GM04504 (cell line): ENCODE data around the gene MTURN.
A peak's percentile ranks its signal among the peaks of the same experiment; 100 is the strongest.
"Not testable (repeated sequence)": the region's sequence is repeated elsewhere in the genome, so short reads cannot be mapped to it uniquely, and the experiment has no call there.

Experiments used
- DNase-seq: peaks from one replicate; pipeline ENCODE4 v3.0.0-alpha.2; 2012; ENCODE audit warnings: low read depth

MTURN gene

GRCh38 chr7:30134611-30135300 is at the start of gene MTURN:
Gene MTURN (plus strand): TSS chr7:30134986. CDS start chr7:30135137, 151 bp downstream.
- peak; percentile 55 for DNase-seq

GRCh38 chr7:30086529-30086928 is 48.3 kb upstream of the MTURN start:
- DNase-seq, result no peak

- DNase-seq, result no peak
Measured at GRCh38 chr7:30087371-30087770, 47.4 kb upstream of the MTURN start.

GRCh38 chr7:30088362-30088761 is 46.4 kb upstream of the MTURN start:
- DNase-seq, result no peak

- DNase-seq, result no peak
Measured at GRCh38 chr7:30090111-30090510, 44.7 kb upstream of the MTURN start.

- DNase-seq, result peak; percentile 59
Measured at GRCh38 chr7:30091491-30091912, 43.3 kb upstream of the MTURN start.

- DNase-seq, result no peak
Measured at GRCh38 chr7:30091987-30092386, 42.8 kb upstream of the MTURN start.

- DNase-seq, result no peak
Measured at GRCh38 chr7:30093420-30093952, 41.3 kb upstream of the MTURN start.

- DNase-seq, result not testable (repeated sequence)
Measured at GRCh38 chr7:30098599-30098998, 36.2 kb upstream of the MTURN start.

GRCh38 chr7:30102281-30102680 is 32.5 kb upstream of the MTURN start:
- no peak for DNase-seq

GRCh38 chr7:30104157-30104556 is 30.6 kb upstream of the MTURN start:
- DNase-seq, result no peak

GRCh38 chr7:30112103-30112713 is 22.6 kb upstream of the MTURN start:
- no peak for DNase-seq

- DNase-seq, result no peak
Measured at GRCh38 chr7:30113144-30113543, 21.6 kb upstream of the MTURN start.

- DNase-seq, result no peak
Measured at GRCh38 chr7:30114536-30115238, 20.1 kb upstream of the MTURN start.

GRCh38 chr7:30115709-30116297 is 19.0 kb upstream of the MTURN start:
- no peak for DNase-seq

- DNase-seq, result no peak
Measured at GRCh38 chr7:30116771-30117170, 18.0 kb upstream of the MTURN start.

GRCh38 chr7:30117896-30118295 is 16.9 kb upstream of the MTURN start:
- DNase-seq, result no peak

- no peak for DNase-seq
Measured at GRCh38 chr7:30119890-30120577, 14.8 kb upstream of the MTURN start.

GRCh38 chr7:30133736-30134610 is 813 bp upstream of the MTURN start:
- DNase-seq, result no peak

- peak; percentile 38 for DNase-seq
Measured at GRCh38 chr7:30135301-30136116, 723 bp downstream of the MTURN start.
